SIG-M5 (cell line): ENCODE measurements around the gene MAP7.
"Not testable (repeated sequence)": the region's sequence is repeated elsewhere in the genome, so short reads cannot be mapped to it uniquely, and the experiment has no call there.

Experiments used
- DNase-seq: peaks from one replicate; lab custom pipeline; 2025; lab: John Stamatoyannopoulos, UW

The MAP7 gene

GRCh38 chr6:136503303-136504029 is 46.8 kb downstream of the MAP7 start:
- DNase-seq: no peak

GRCh38 chr6:136502786-136503185 is 47.4 kb downstream of the MAP7 start:
- DNase-seq: no peak

- no peak for DNase-seq
Measured at GRCh38 chr6:136501514-136501913, 48.7 kb downstream of the MAP7 start.

- no peak for DNase-seq
Measured at GRCh38 chr6:136501096-136501495, 49.1 kb downstream of the MAP7 start.

- no peak for DNase-seq
Measured at GRCh38 chr6:136500414-136500813, 49.8 kb downstream of the MAP7 start.

GRCh38 chr6:136499370-136499769 is 50.9 kb downstream of the MAP7 start:
- no peak for DNase-seq

GRCh38 chr6:136496449-136496848 is 53.8 kb downstream of the MAP7 start:
- not testable (repeated sequence) for DNase-seq

- no peak for DNase-seq
Measured at GRCh38 chr6:136494710-136495109, 55.5 kb downstream of the MAP7 start.

- DNase-seq: no peak
Measured at GRCh38 chr6:136494059-136494458, 56.2 kb downstream of the MAP7 start.

GRCh38 chr6:136492409-136492808 is 57.8 kb downstream of the MAP7 start:
- no peak for DNase-seq

- DNase-seq: no peak
Measured at GRCh38 chr6:136491754-136492153, 58.5 kb downstream of the MAP7 start.

GRCh38 chr6:136491251-136491650 is 59.0 kb downstream of the MAP7 start:
- DNase-seq: no peak

- not testable (repeated sequence) for DNase-seq
Measured at GRCh38 chr6:136489689-136490033, 60.6 kb downstream of the MAP7 start.

GRCh38 chr6:136487759-136488425 is 62.3 kb downstream of the MAP7 start:
- DNase-seq: no peak

GRCh38 chr6:136486357-136486756 is 63.9 kb downstream of the MAP7 start:
- DNase-seq: no peak

- no peak for DNase-seq
Measured at GRCh38 chr6:136483906-136484305, 66.3 kb downstream of the MAP7 start.

GRCh38 chr6:136483005-136483404 is 67.2 kb downstream of the MAP7 start:
- DNase-seq: not testable (repeated sequence)

- no peak for DNase-seq
Measured at GRCh38 chr6:136477548-136477947, 72.7 kb downstream of the MAP7 start.

- no peak for DNase-seq
Measured at GRCh38 chr6:136475686-136476085, 74.5 kb downstream of the MAP7 start.

- no peak for DNase-seq
Measured at GRCh38 chr6:136474241-136474640, 76.0 kb downstream of the MAP7 start.

- no peak for DNase-seq
Measured at GRCh38 chr6:136471922-136472321, 78.3 kb downstream of the MAP7 start.

GRCh38 chr6:136471372-136471771 is 78.8 kb downstream of the MAP7 start:
- DNase-seq: no peak

- DNase-seq: no peak
Measured at GRCh38 chr6:136470044-136470443, 80.2 kb downstream of the MAP7 start.

GRCh38 chr6:136469154-136469553 is 81.1 kb downstream of the MAP7 start:
- no peak for DNase-seq
